Suprapubic skin (tissue), 4 donors: ENCODE data around the gene ERCC6L2. TPM values are rescaled to one million over a fixed set of nuclear protein-coding genes. Genes with fewer than 3 reads are reported as not detected.

ENCODE experiments used
- DNase-seq, 2 donors: peaks; one replicate each; pipeline ENCODE4 v3.0.0-alpha.2; 2019; ENCODE audit warnings: low spot score in 2 of 2
- H3K27ac ChIP-seq: fragments of 200-600 bp; sonication (generic); one replicate; pipeline ENCODE4 v1.5.1; 2019
- H3K27me3 ChIP-seq: fragments of 200-600 bp; sonication (generic); one replicate; pipeline ENCODE4 v1.5.1; 2019
- H3K36me3 ChIP-seq: fragments of 200-600 bp; sonication (generic); one replicate; pipeline ENCODE4 v1.5.1; 2019
- H3K4me1 ChIP-seq: fragments of 200-600 bp; sonication (generic); one replicate; pipeline ENCODE4 v1.5.1; 2019
- H3K4me3 ChIP-seq: fragments of 200-600 bp; sonication (generic); one replicate; pipeline ENCODE4 v1.5.1; 2019; ENCODE audit warnings: mild to moderate bottlenecking
- H3K9me3 ChIP-seq: fragments of 200-600 bp; sonication (generic); one replicate; pipeline ENCODE4 v1.5.1; 2019
- CTCF ChIP-seq, 2 donors: fragments of 200-600 bp in 1 of 2; fragments of 450-650 bp in 1 of 2; sonication (generic) in 1 of 2; IDR thresholded peaks; one replicate each; pipeline ENCODE4 v1.5.1; 2016 to 2019; ENCODE audit warnings: antibody characterized with exemption in 2 of 2, mild to moderate bottlenecking in 1 of 2, moderate library complexity in 1 of 2
- EP300 ChIP-seq: sonication (generic); formaldehyde crosslinking; IDR thresholded peaks from one replicate; pipeline ENCODE4 v1.6.1; 2017; ENCODE audit warnings: antibody characterized with exemption
- POLR2A ChIP-seq, 2 donors: fragments of 450-650 bp; IDR thresholded peaks; one replicate each; pipeline ENCODE4 v1.6.1; 2017; ENCODE audit warnings: antibody characterized with exemption in 2 of 2, mild to moderate bottlenecking in 2 of 2, moderate library complexity in 2 of 2
- POLR2AphosphoS5 ChIP-seq, 3 donors: sonication (generic); formaldehyde crosslinking; IDR thresholded peaks; one replicate each; pipeline ENCODE4 v1.6.1; 2017; ENCODE audit warnings: antibody characterized with exemption in 3 of 3
- WGBS: methylation state at CpG from one replicate; pipeline ENCODE4 v1.1.5; 2018; 5-methylcytosine and 5-hydroxymethylcytosine counted together
- total RNA-seq, 4 donors: library from RNA; depleted of rRNA; stranded (reverse); fragments of >200 nt; gene quantifications; one replicate each; pipeline ENCODE4 v1.1.0, GENCODE V29; 2016

The ERCC6L2 gene
- total RNA-seq, 4 donors from 2014 or later, result 43.1 to 70.3 (median 47.0) TPM

DNA sequence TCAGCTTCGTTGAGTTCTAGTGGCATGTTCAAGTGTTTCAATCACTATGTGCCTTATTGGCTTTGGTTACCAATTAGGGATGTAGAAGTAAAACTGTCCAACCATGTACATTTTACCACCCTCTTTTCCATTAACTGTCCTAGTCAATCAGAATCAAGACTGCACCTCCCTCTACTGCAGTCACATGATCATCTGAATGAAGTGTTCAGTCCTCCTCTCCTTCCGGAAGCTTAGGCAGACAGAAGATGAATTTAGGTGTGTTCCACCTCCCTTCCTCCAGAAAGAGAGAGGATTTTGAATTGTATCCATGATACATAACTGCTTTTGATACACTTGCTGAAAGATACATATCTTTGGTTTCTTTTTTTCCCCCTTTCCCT lies 133.7 kb downstream of the ERCC6L2 start:
- Histone ChIP-seq H3K4me1 (no peaks in the 10 kb centered on the region), H3K36me3 (peaks cover 70% of the 10 kb centered on the region), H3K27me3 (no peaks in the 10 kb centered on the region), H3K9me3 (no peaks in the 10 kb centered on the region), H3K27ac (no peak overlapping the region), H3K4me3 (no peak overlapping the region)
- DNase-seq, result no peak
- TF ChIP-seq EP300 (no peak), CTCF (IDR thresholded peaks at IDR 0.05) (no peak), POLR2AphosphoS5 (IDR thresholded peaks at IDR 0.05) (no peak), POLR2A (IDR thresholded peaks at IDR 0.05) (no peak)
- WGBS, result 100% methylated on average over 2 of the region's 2 CpGs

GRCh38 chr9:96009690-96010472 lies 134.4 kb downstream of the ERCC6L2 start:
- Histone ChIP-seq H3K36me3 (peaks cover 63% of the 10 kb centered on the region), H3K9me3 (no peaks in the 10 kb centered on the region), H3K4me3 (no peak overlapping the region), H3K27ac (no peak overlapping the region), H3K27me3 (no peaks in the 10 kb centered on the region), H3K4me1 (no peaks in the 10 kb centered on the region)
- WGBS, result 87% methylated on average over 4 of the region's 4 CpGs
- no peak for DNase-seq
- TF ChIP-seq POLR2A (IDR thresholded peaks at IDR 0.05) (no peak), CTCF (IDR thresholded peaks at IDR 0.05) (no peak), EP300 (no peak), POLR2AphosphoS5 (IDR thresholded peaks at IDR 0.05) (no peak)

GRCh38 chr9:96014078-96014477 lies 138.6 kb downstream of the ERCC6L2 start:
- no peak for DNase-seq
- no peaks in the 10 kb centered on the region for H3K9me3 ChIP-seq
- WGBS, result 83% methylated on average over 6 of the region's 6 CpGs
- no peaks in the 10 kb centered on the region for H3K4me1 ChIP-seq
- TF ChIP-seq POLR2A (IDR thresholded peaks at IDR 0.05), result no peak
- TF ChIP-seq CTCF (IDR thresholded peaks at IDR 0.05), result no peak
- TF ChIP-seq EP300, result no peak
- no peak for TF ChIP-seq POLR2AphosphoS5 (IDR thresholded peaks at IDR 0.05)
- no peak overlapping the region for H3K27ac ChIP-seq
- H3K4me3 ChIP-seq, result no peak overlapping the region
- H3K36me3 ChIP-seq, result peaks cover 27% of the 10 kb centered on the region
- no peaks in the 10 kb centered on the region for H3K27me3 ChIP-seq

- Histone ChIP-seq H3K27ac (no peak overlapping the region), H3K9me3 (no peaks in the 10 kb centered on the region), H3K27me3 (peaks cover under 1% of the 10 kb centered on the region), H3K4me1 (peaks cover 8% of the 10 kb centered on the region), H3K36me3 (peaks cover 13% of the 10 kb centered on the region), H3K4me3 (no peak overlapping the region)
- WGBS, result 79% methylated on average over 3 of the region's 3 CpGs
- no peak for TF ChIP-seq EP300
- TF ChIP-seq POLR2A (IDR thresholded peaks at IDR 0.05), result no peak
- no peak for TF ChIP-seq POLR2AphosphoS5 (IDR thresholded peaks at IDR 0.05)
- TF ChIP-seq CTCF (IDR thresholded peaks at IDR 0.05), result no peak
- no peak for DNase-seq
Observed at GRCh38 chr9:96015876-96016686, 140.6 kb downstream of the ERCC6L2 start.
